CD4-positive, alpha-beta T cell (primary cell): Measurements from ENCODE around the gene DEFB128. TPM values are rescaled to one million over a fixed set of nuclear protein-coding genes. Genes with fewer than 3 reads are reported as not detected.

Experiments used
- ATAC-seq: fragments of 200-7000 bp; cut with Tn5 transposase; one replicate; pipeline ENCODE4 v1.10.0; 2022; ENCODE audit warnings: mild to moderate bottlenecking; ENCODE audit not compliant: poor library complexity
- CTCF ChIA-PET: fragments of 350-600 bp; sonication (Branson Sonifier 250); formaldehyde crosslinking; loops from one replicate; lab custom pipeline; 2021; ENCODE audit warnings: antibody characterized with exemption, inconsistent platforms; lab: Charles Lee
- POLR2A ChIA-PET: fragments of 350-600 bp; sonication (Branson Sonifier 250); formaldehyde crosslinking; loops from one replicate; lab custom pipeline; 2021; ENCODE audit warnings: antibody characterized with exemption, inconsistent platforms; lab: Charles Lee
- DNase-seq, 14 experiments: peaks; one replicate each; pipeline ENCODE4 v3.0.0-alpha.2; 2013 to 2020; ENCODE audit warnings: mixed read lengths in 2 of 14
- H3K27ac ChIP-seq, 2 donors: one replicate each; pipeline versions ENCODE4 v1.5.1 to v1.7.0; 2013; ENCODE audit warnings: low read length in 2 of 2, low read depth in 1 of 2, mild to moderate bottlenecking in 1 of 2
- H3K27me3 ChIP-seq, 2 experiments: 1 replicate in 1 of 2; 2 replicates in 1 of 2; pipeline versions ENCODE4 v1.6.1 to v1.7.0; 2013; ENCODE audit warnings: low read length in 2 of 2, control low read depth in 1 of 2, mild to moderate bottlenecking in 1 of 2, moderate library complexity in 1 of 2; ENCODE audit not compliant: insufficient read depth in 2 of 2, control insufficient read depth in 1 of 2
- H3K36me3 ChIP-seq: one replicate; pipeline ENCODE4 v1.6.1; 2013; ENCODE audit warnings: low read length, control low read depth; ENCODE audit not compliant: insufficient read depth
- H3K4me1 ChIP-seq: one replicate; pipeline ENCODE4 v1.6.1; 2013; ENCODE audit warnings: low read length, control low read depth; ENCODE audit not compliant: insufficient read depth
- H3K4me3 ChIP-seq: one replicate; pipeline ENCODE4 v1.5.1; 2013; ENCODE audit warnings: mild to moderate bottlenecking, low read length, moderate library complexity
- H3K9me3 ChIP-seq, 2 experiments: 1 replicate in 1 of 2; 2 replicates in 1 of 2; pipeline versions ENCODE4 v1.6.1 to v1.7.0; 2013; ENCODE audit warnings: low read length in 2 of 2, mild to moderate bottlenecking in 2 of 2, control low read depth in 1 of 2, moderate library complexity in 1 of 2; ENCODE audit not compliant: control insufficient read depth in 1 of 2, insufficient read depth in 1 of 2
- H3K27ac Mint-ChIP-seq: one replicate; pipeline ENCODE4 v1.8.0; 2020; ENCODE audit warnings: mixed read lengths
- H3K27me3 Mint-ChIP-seq: one replicate; pipeline ENCODE4 v1.8.0; 2021; ENCODE audit warnings: mixed read lengths
- H3K36me3 Mint-ChIP-seq: one replicate; pipeline ENCODE4 v1.8.0; 2021; ENCODE audit warnings: low read depth, mixed read lengths
- H3K4me1 Mint-ChIP-seq: one replicate; pipeline ENCODE4 v1.8.0; 2021; ENCODE audit warnings: low read depth, mixed read lengths
- H3K4me3 Mint-ChIP-seq: one replicate; pipeline ENCODE4 v1.8.0; 2020; ENCODE audit warnings: mild to moderate bottlenecking, mixed read lengths
- H3K9me3 Mint-ChIP-seq: one replicate; pipeline ENCODE4 v1.8.0; 2020; ENCODE audit warnings: mixed read lengths
- CTCF ChIP-seq: fragments of 200-600 bp; IDR thresholded peaks from one replicate; pipeline ENCODE4 v1.8.0; 2022; ENCODE audit warnings: antibody characterized with exemption, mild to moderate bottlenecking
- intact Hi-C, 2 experiments: fragments of 100-400 bp; cut with DNase I in 1 of 2; cut with micrococcal nuclease in 1 of 2; formaldehyde crosslinking; loops; one replicate each; pipeline versions ENCODE4 v1.15.1 to v1.9.0; 2023 to 2025; cut with DNase I, micrococcal nuclease
- total RNA-seq, 174 experiments: library from RNA in 2 of 174; stranded (reverse) in 2 of 174; gene quantifications; one replicate each; pipeline ENCODE4 v1.2.3 and lab custom pipeline; 2021 to 2026

DEFB128 gene
- total RNA-seq, 2 experiments from 2014 or later, result not detected

- CTCF ChIA-PET, result no interaction called here
- no peaks in the 10 kb centered on the region for H3K36me3 ChIP-seq
- no peaks in the 10 kb centered on the region for H3K4me1 ChIP-seq
- DNase-seq (no peak), ATAC-seq (no peak)
- intact Hi-C loops, result no loop called here
- H3K27ac ChIP-seq, result no peak overlapping the region
- H3K9me3 ChIP-seq, result no peaks in the 10 kb centered on the region
- no peak for TF ChIP-seq CTCF
- peaks cover 3 to 4% of the 10 kb centered on the region in 2 experiments for H3K27me3 ChIP-seq
- no peak overlapping the region for H3K4me3 Mint-ChIP-seq
- H3K36me3 Mint-ChIP-seq, result no peaks in the 10 kb centered on the region
- H3K4me3 ChIP-seq, result no peak overlapping the region
- POLR2A ChIA-PET, result no interaction called here
- H3K27ac Mint-ChIP-seq, result no peak overlapping the region
- H3K4me1 Mint-ChIP-seq, result no peaks in the 10 kb centered on the region
- H3K27me3 Mint-ChIP-seq, result peaks cover 26% of the 10 kb centered on the region
- H3K9me3 Mint-ChIP-seq, result no peaks in the 10 kb centered on the region
These were observed 24.9 kb downstream of the DEFB128 start for GRCh38 chr20:164618-165017.

- Histone ChIP-seq H3K27me3 (peaks cover 5 to 24% of the 10 kb centered on the region in 2 experiments), H3K27ac (no peak within 1 kb of the TSS), H3K4me1 (no peaks in the 10 kb centered on the region), H3K4me3 (no peak within 1 kb of the TSS), H3K9me3 (no peaks in the 10 kb centered on the region), H3K36me3 (no peaks in the 10 kb centered on the region)
- Mint-ChIP-seq H3K9me3 (no peaks in the 10 kb centered on the region), H3K27ac (no peak within 1 kb of the TSS), H3K4me1 (no peaks in the 10 kb centered on the region), H3K4me3 (no peak within 1 kb of the TSS), H3K27me3 (peaks cover 62% of the 10 kb centered on the region), H3K36me3 (no peaks in the 10 kb centered on the region)
- DNase-seq (no peak), ATAC-seq (no peak)
- intact Hi-C loops, result no loop called here
- TF ChIP-seq CTCF, result no peak
- ChIA-PET CTCF (no interaction called here), POLR2A (no interaction called here)
These were observed 32.4 kb downstream of the DEFB128 start, which contains the start of gene DEFB127 for GRCh38 chr20:157154-157553. Gene DEFB127 (plus strand): TSS chr20:157454. CDS start chr20:157545, 91 bp downstream.

GRCh38 chr20:152131-152530, 37.4 kb downstream of the DEFB128 start:
- no peak overlapping the region for H3K4me3 ChIP-seq
- no peaks in the 10 kb centered on the region for H3K36me3 ChIP-seq
- Mint-ChIP-seq H3K4me1 (no peaks in the 10 kb centered on the region), H3K27me3 (peaks cover 58% of the 10 kb centered on the region), H3K4me3 (no peak overlapping the region), H3K9me3 (no peaks in the 10 kb centered on the region), H3K27ac (no peak overlapping the region), H3K36me3 (no peaks in the 10 kb centered on the region)
- POLR2A ChIA-PET, result no interaction called here
- H3K4me1 ChIP-seq, result no peaks in the 10 kb centered on the region
- DNase-seq (no peak), ATAC-seq (no peak)
- no peak overlapping the region for H3K27ac ChIP-seq
- no peak for TF ChIP-seq CTCF
- intact Hi-C loops, result no loop called here
- CTCF ChIA-PET, result no interaction called here
- no peaks in the 10 kb centered on the region for H3K9me3 ChIP-seq
- H3K27me3 ChIP-seq, result peaks cover under 1 to 4% of the 10 kb centered on the region in 2 experiments
